HEK293 (cell line): Measurements from ENCODE around the gene GPS1.

Source experiments
- CTCF ChIA-PET: fragments of 350-600 bp; formaldehyde crosslinking; extraction: SDS; loops from one replicate; lab custom pipeline; 2021; ENCODE audit warnings: antibody characterized with exemption; lab: Yijun Ruan, JAX
- POLR2A ChIA-PET: fragments of 300-600 bp; formaldehyde crosslinking; extraction: SDS; loops from one replicate; lab custom pipeline; 2020; ENCODE audit warnings: antibody characterized with exemption, inconsistent platforms; lab: Yijun Ruan, JAX
- H3K27ac ChIP-seq: fragments of 200-500 bp; sonication (Bioruptor generic); 2 replicates; pipeline ENCODE4 v1.5.1; 2014; ENCODE audit warnings: low read depth, low read length, control low read depth, inconsistent platforms; ENCODE audit errors: extremely low read depth
- H3K36me3 ChIP-seq, 2 experiments: fragments of 200-500 bp in 1 of 2; sonication (Bioruptor generic) in 1 of 2; 1 replicate in 1 of 2; 2 replicates in 1 of 2; pipeline ENCODE4 v1.5.1; 2014 to 2017; ENCODE audit warnings: inconsistent platforms in 2 of 2, low read length in 2 of 2; ENCODE audit not compliant: control insufficient read depth in 2 of 2, insufficient read depth in 1 of 2
- H3K4me1 ChIP-seq: fragments of 200-500 bp; sonication (Bioruptor generic); 2 replicates; pipeline ENCODE4 v1.5.1; 2014; ENCODE audit warnings: mild to moderate bottlenecking, low read length, inconsistent platforms; ENCODE audit not compliant: control insufficient read depth, insufficient read depth
- H3K4me3 ChIP-seq: 2 replicates; pipeline ENCODE4 v1.5.1; 2011; ENCODE audit warnings: low read depth, mild to moderate bottlenecking, control low read depth, low read length, moderate library complexity
- H3K9me3 ChIP-seq: fragments of 200-500 bp; sonication (Bioruptor generic); 2 replicates; pipeline ENCODE4 v1.5.1; 2014; ENCODE audit warnings: low read depth, low read length, inconsistent platforms; ENCODE audit not compliant: control insufficient read depth, insufficient read depth
- AEBP2 ChIP-seq: fragments of 450-650 bp; formaldehyde crosslinking; IDR thresholded peaks from 2 replicates; pipeline ENCODE4 v1.5.1; 2016; ENCODE audit warnings: missing biosample characterization, missing genetic modification characterization, borderline replicate concordance
- HOXC10 ChIP-seq: sonication (generic); formaldehyde crosslinking; IDR thresholded peaks from 2 replicates; pipeline ENCODE4 v1.8.1; 2023; ENCODE audit warnings: mild to moderate bottlenecking, missing genetic modification reagents
- KLF1 ChIP-seq: fragments of 450-650 bp; formaldehyde crosslinking; IDR thresholded peaks from 2 replicates; pipeline ENCODE4 v1.5.1; 2016; ENCODE audit warnings: missing biosample characterization, missing genetic modification characterization
- KLF9 ChIP-seq: fragments of 450-650 bp; formaldehyde crosslinking; IDR thresholded peaks from 2 replicates; pipeline ENCODE4 v1.5.1; 2016; ENCODE audit warnings: missing biosample characterization, missing genetic modification characterization, low read depth
- PATZ1 ChIP-seq: fragments of 450-650 bp; formaldehyde crosslinking; IDR thresholded peaks from 2 replicates; pipeline ENCODE4 v1.5.1; 2016; ENCODE audit warnings: missing biosample characterization, missing genetic modification characterization
- ZNF155 ChIP-seq: fragments of 450-650 bp; formaldehyde crosslinking; IDR thresholded peaks from 2 replicates; pipeline ENCODE4 v1.5.1; 2016; ENCODE audit warnings: missing biosample characterization, missing genetic modification characterization
- ZNF174 ChIP-seq: fragments of 450-650 bp; formaldehyde crosslinking; IDR thresholded peaks from 2 replicates; pipeline ENCODE4 v1.5.0; 2017; ENCODE audit warnings: missing biosample characterization, mild to moderate bottlenecking, missing genetic modification characterization
- ZNF223 ChIP-seq: fragments of 450-650 bp; formaldehyde crosslinking; IDR thresholded peaks from 2 replicates; pipeline ENCODE4 v1.5.1; 2016; ENCODE audit warnings: missing biosample characterization, missing genetic modification characterization
- ZNF398 ChIP-seq: fragments of 450-650 bp; formaldehyde crosslinking; IDR thresholded peaks from 2 replicates; pipeline ENCODE4 v1.5.1; 2017; ENCODE audit warnings: missing biosample characterization, missing genetic modification characterization
- ZNF426 ChIP-seq: fragments of 450-650 bp; formaldehyde crosslinking; IDR thresholded peaks from 2 replicates; pipeline ENCODE4 v1.5.1; 2017; ENCODE audit warnings: missing biosample characterization, missing genetic modification characterization, mild to moderate bottlenecking, inconsistent platforms, moderate library complexity
- ZNF549 ChIP-seq: fragments of 450-650 bp; IDR thresholded peaks from 2 replicates; pipeline ENCODE4 v1.5.1; 2018; ENCODE audit warnings: missing biosample characterization, missing genetic modification characterization, mild to moderate bottlenecking, inconsistent platforms, moderate library complexity
- ZNF626 ChIP-seq: fragments of 450-650 bp; sonication (Bioruptor Pico); formaldehyde crosslinking; IDR thresholded peaks from 2 replicates; pipeline ENCODE4 v1.5.1; 2018; ENCODE audit warnings: missing biosample characterization, missing genetic modification characterization, inconsistent platforms
- ZSCAN30 ChIP-seq: fragments of 450-650 bp; IDR thresholded peaks from 2 replicates; pipeline ENCODE4 v1.5.1; 2018; ENCODE audit warnings: missing biosample characterization, mild to moderate bottlenecking, missing genetic modification characterization, moderate library complexity
- TF ChIP-seq, protein P1 (sequence below): fragments of 450-650 bp; formaldehyde crosslinking; IDR thresholded peaks from 2 replicates; pipeline ENCODE4 v1.5.1; 2016; ENCODE audit warnings: missing biosample characterization, missing genetic modification characterization
- TF ChIP-seq, protein P2 (sequence below): fragments of 450-650 bp; formaldehyde crosslinking; IDR thresholded peaks from 2 replicates; pipeline ENCODE4 v1.5.1; 2017; ENCODE audit warnings: missing biosample characterization, missing genetic modification characterization

Gene GPS1

DNA sequence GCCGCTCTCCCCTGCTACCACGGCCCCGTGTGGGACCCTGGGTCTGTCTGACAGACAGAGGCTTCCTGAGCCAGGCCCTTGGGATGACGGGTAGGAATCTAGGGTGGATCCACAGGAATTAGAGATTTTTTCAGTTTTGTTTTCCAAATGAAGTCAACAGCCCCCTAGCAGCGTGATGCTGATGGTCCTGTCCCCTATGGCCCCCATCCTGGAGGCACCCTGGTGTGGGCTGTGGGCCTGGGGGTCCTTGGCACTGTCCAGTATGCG is 44.5 kb upstream of the GPS1 start:
- TF ChIP-seq ZNF426 (tag by site-specific recombination) = no peak
- TF ChIP-seq AEBP2 = no peak
- TF ChIP-seq KLF9 (tag by site-specific recombination) = no peak
- no peak for TF ChIP-seq ZNF174 (tag by site-specific recombination)
- no peak for TF ChIP-seq ZNF549 (tag by site-specific recombination)
- TF ChIP-seq PATZ1 (tag by site-specific recombination) = no peak
- no peak for TF ChIP-seq HOXC10
- no peak for TF ChIP-seq KLF1 (tag by site-specific recombination)
- no peak for TF ChIP-seq ZSCAN30 (tag by site-specific recombination)
- TF ChIP-seq ZNF223 = no peak
- TF ChIP-seq, protein P1, sequence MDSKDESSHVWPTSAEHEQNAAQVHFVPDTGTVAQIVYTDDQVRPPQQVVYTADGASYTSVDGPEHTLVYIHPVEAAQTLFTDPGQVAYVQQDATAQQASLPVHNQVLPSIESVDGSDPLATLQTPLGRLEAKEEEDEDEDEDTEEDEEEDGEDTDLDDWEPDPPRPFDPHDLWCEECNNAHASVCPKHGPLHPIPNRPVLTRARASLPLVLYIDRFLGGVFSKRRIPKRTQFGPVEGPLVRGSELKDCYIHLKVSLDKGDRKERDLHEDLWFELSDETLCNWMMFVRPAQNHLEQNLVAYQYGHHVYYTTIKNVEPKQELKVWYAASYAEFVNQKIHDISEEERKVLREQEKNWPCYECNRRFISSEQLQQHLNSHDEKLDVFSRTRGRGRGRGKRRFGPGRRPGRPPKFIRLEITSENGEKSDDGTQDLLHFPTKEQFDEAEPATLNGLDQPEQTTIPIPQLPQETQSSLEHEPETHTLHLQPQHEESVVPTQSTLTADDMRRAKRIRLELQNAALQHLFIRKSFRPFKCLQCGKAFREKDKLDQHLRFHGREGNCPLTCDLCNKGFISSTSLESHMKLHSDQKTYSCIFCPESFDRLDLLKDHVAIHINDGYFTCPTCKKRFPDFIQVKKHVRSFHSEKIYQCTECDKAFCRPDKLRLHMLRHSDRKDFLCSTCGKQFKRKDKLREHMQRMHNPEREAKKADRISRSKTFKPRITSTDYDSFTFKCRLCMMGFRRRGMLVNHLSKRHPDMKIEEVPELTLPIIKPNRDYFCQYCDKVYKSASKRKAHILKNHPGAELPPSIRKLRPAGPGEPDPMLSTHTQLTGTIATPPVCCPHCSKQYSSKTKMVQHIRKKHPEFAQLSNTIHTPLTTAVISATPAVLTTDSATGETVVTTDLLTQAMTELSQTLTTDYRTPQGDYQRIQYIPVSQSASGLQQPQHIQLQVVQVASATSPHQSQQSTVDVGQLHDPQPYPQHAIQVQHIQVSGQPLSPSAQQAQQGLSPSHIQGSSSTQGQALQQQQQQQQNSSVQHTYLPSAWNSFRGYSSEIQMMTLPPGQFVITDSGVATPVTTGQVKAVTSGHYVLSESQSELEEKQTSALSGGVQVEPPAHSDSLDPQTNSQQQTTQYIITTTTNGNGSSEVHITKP = no peak
- TF ChIP-seq, protein P2, sequence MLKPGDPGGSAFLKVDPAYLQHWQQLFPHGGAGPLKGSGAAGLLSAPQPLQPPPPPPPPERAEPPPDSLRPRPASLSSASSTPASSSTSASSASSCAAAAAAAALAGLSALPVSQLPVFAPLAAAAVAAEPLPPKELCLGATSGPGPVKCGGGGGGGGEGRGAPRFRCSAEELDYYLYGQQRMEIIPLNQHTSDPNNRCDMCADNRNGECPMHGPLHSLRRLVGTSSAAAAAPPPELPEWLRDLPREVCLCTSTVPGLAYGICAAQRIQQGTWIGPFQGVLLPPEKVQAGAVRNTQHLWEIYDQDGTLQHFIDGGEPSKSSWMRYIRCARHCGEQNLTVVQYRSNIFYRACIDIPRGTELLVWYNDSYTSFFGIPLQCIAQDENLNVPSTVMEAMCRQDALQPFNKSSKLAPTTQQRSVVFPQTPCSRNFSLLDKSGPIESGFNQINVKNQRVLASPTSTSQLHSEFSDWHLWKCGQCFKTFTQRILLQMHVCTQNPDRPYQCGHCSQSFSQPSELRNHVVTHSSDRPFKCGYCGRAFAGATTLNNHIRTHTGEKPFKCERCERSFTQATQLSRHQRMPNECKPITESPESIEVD = no peak
- no peak for TF ChIP-seq ZNF626 (tag by site-specific recombination)
- no peak for TF ChIP-seq ZNF398 (tag by site-specific recombination)
- no peak for TF ChIP-seq ZNF155 (tag by site-specific recombination)
- no peak overlapping the region for H3K4me3 ChIP-seq
- peaks cover 6% of the 10 kb centered on the region; the same call in 1 of the 2 replicates for H3K4me1 ChIP-seq
- POLR2A ChIA-PET = interaction anchor here (1.0 kb wide), 1 partner anchor 13 kb away, joined by 3 read pairs; no protein-coding TSS in a partner anchor
- no peak overlapping the region for H3K27ac ChIP-seq
- CTCF ChIA-PET = interaction anchor here (4.7 kb wide), 1 partner anchor 14 kb away, joined by 30 read pairs; no protein-coding TSS in a partner anchor
- peaks cover 0 to 5% of the 10 kb centered on the region in 2 experiments; a peak in 1 of 3 replicates for H3K36me3 ChIP-seq
- H3K9me3 ChIP-seq = no peaks in the 10 kb centered on the region
